Lower lobe of right lung (tissue), 2 donors: Measurements from ENCODE around the gene DISP2. TPM values are rescaled to one million over a fixed set of nuclear protein-coding genes. Genes with fewer than 3 reads are reported as not detected.

Experiments used
- ATAC-seq, 2 donors: fragments of 200-7000 bp; cut with Tn5 transposase; one replicate each; pipeline ENCODE4 v1.9.1; 2020 to 2022; ENCODE audit warnings: mild to moderate bottlenecking in 2 of 2, moderate library complexity in 2 of 2
- DNase-seq: peaks from one replicate; pipeline ENCODE4 v3.0.0-alpha.2; 2020
- H3K27ac ChIP-seq: fragments of 200-600 bp; one replicate; pipeline ENCODE4 v1.8.0; 2022
- H3K27me3 ChIP-seq: fragments of 200-600 bp; one replicate; pipeline ENCODE4 v1.8.0; 2022; ENCODE audit warnings: low read depth
- H3K36me3 ChIP-seq: fragments of 200-600 bp; one replicate; pipeline ENCODE4 v1.8.0; 2022; ENCODE audit warnings: mild to moderate bottlenecking
- H3K4me1 ChIP-seq: fragments of 200-600 bp; one replicate; pipeline ENCODE4 v1.8.0; 2022
- H3K4me3 ChIP-seq: fragments of 200-600 bp; one replicate; pipeline ENCODE4 v1.8.0; 2022; ENCODE audit warnings: mild to moderate bottlenecking
- H3K9me3 ChIP-seq: fragments of 200-600 bp; one replicate; pipeline ENCODE4 v1.8.0; 2022
- CTCF ChIP-seq: fragments of 200-600 bp; IDR thresholded peaks from one replicate; pipeline ENCODE4 v1.8.0; 2022; ENCODE audit warnings: antibody characterized with exemption, mild to moderate bottlenecking
- intact Hi-C: fragments of 100-400 bp; cut with DNase I; formaldehyde crosslinking; loops from one replicate; pipeline ENCODE4 v1.11.0; 2022
- total RNA-seq: library from RNA; stranded (reverse); fragmentation: NEBNext Ultra II Directional; extraction: Animal tissue kit (Norgen Biotek cat#: 25700); gene quantifications from one replicate; pipeline ENCODE4 v1.2.1, GENCODE V29; 2021
- donor health status: DM: no; HTN: yes; CAD: no; lungs with severe emphysema.

The DISP2 gene
- total RNA-seq, 1 donor from 2014 or later, result 4.3 TPM

- ATAC-seq, result peak; percentile 93 to 97
- H3K27me3 ChIP-seq, result no peaks in the 10 kb centered on the region
- no peak overlapping the region for H3K4me3 ChIP-seq
Observed at GRCh38 chr15:40421246-40422157, 63.5 kb downstream of the DISP2 start.

GRCh38 chr15:40424483-40425115 is 66.6 kb downstream of the DISP2 start:
- TF ChIP-seq CTCF, result no peak
- DNase-seq (no peak), ATAC-seq (no peak)
- H3K27ac ChIP-seq, result no peak overlapping the region
- H3K4me1 ChIP-seq, result peaks cover 24% of the 10 kb centered on the region
- intact Hi-C loops, result no loop called here
- no peaks in the 10 kb centered on the region for H3K27me3 ChIP-seq
- no peak overlapping the region for H3K4me3 ChIP-seq
- no peaks in the 10 kb centered on the region for H3K36me3 ChIP-seq
- H3K9me3 ChIP-seq, result no peaks in the 10 kb centered on the region

More at GRCh38 chr15:40421246-40422157, 63.5 kb downstream of the DISP2 start:
- intact Hi-C loops, result no loop called here
- H3K9me3 ChIP-seq, result no peaks in the 10 kb centered on the region
- peaks cover 24% of the 10 kb centered on the region for H3K4me1 ChIP-seq
- peaks cover 20% of the 10 kb centered on the region for H3K36me3 ChIP-seq
- no peak overlapping the region for H3K27ac ChIP-seq
- DNase-seq, result peak; percentile 89
- TF ChIP-seq CTCF, result peak; percentile 96

- H3K4me3 ChIP-seq, result no peak overlapping the region
- peaks cover 15% of the 10 kb centered on the region for H3K4me1 ChIP-seq
- TF ChIP-seq CTCF, result no peak
- H3K9me3 ChIP-seq, result no peaks in the 10 kb centered on the region
- H3K27ac ChIP-seq, result no peak overlapping the region
- ATAC-seq (no peak), DNase-seq (no peak)
- H3K36me3 ChIP-seq, result no peaks in the 10 kb centered on the region
- intact Hi-C loops, result no loop called here
- no peaks in the 10 kb centered on the region for H3K27me3 ChIP-seq
Observed at GRCh38 chr15:40425681-40426080, 67.7 kb downstream of the DISP2 start.

GRCh38 chr15:40427188-40427587 is 69.2 kb downstream of the DISP2 start:
- ATAC-seq, result no peak
- TF ChIP-seq CTCF, result no peak
- no peaks in the 10 kb centered on the region for H3K4me1 ChIP-seq
- no peak overlapping the region for H3K4me3 ChIP-seq
- no peaks in the 10 kb centered on the region for H3K36me3 ChIP-seq
- H3K9me3 ChIP-seq, result no peaks in the 10 kb centered on the region
- intact Hi-C loops, result no loop called here
- no peak overlapping the region for H3K27ac ChIP-seq
- DNase-seq, result no peak
- no peaks in the 10 kb centered on the region for H3K27me3 ChIP-seq

- no peaks in the 10 kb centered on the region for H3K9me3 ChIP-seq
- no peak overlapping the region for H3K4me3 ChIP-seq
- ATAC-seq, result peak in 1 of 2 donors; percentile 80
- intact Hi-C loops, result no loop called here
- H3K27me3 ChIP-seq, result no peaks in the 10 kb centered on the region
- no peaks in the 10 kb centered on the region for H3K4me1 ChIP-seq
- H3K36me3 ChIP-seq, result no peaks in the 10 kb centered on the region
- TF ChIP-seq CTCF, result no peak
- H3K27ac ChIP-seq, result no peak overlapping the region
- peak; percentile 54 for DNase-seq
Observed at GRCh38 chr15:40428185-40428584, 70.2 kb downstream of the DISP2 start.

Other genes starting within 250 kb of the DISP2 start
- 17.2 TPM for gene BMF, start 249.3 kb upstream of the DISP2 start, total RNA-seq
- gene BUB1B, start 197.2 kb upstream of the DISP2 start, total RNA-seq, result 1.4 TPM
- gene PAK6, start 119.2 kb upstream of the DISP2 start, total RNA-seq, result 5.6 TPM
- gene ANKRD63, start 75.2 kb upstream of the DISP2 start, total RNA-seq, result not detected
- gene PLCB2, start 50.3 kb upstream of the DISP2 start, total RNA-seq, result 105 TPM
- gene INAFM2, start 34.5 kb upstream of the DISP2 start, total RNA-seq, result 33.8 TPM
- gene CCDC9B, start 17.3 kb upstream of the DISP2 start, total RNA-seq, result 71.4 TPM
- not detected for gene PHGR1, start 7.2 kb upstream of the DISP2 start, total RNA-seq
- gene KNSTRN, start 24.5 kb downstream of the DISP2 start, total RNA-seq, result 20.1 TPM
- 93.5 TPM for gene IVD, start 47.6 kb downstream of the DISP2 start, total RNA-seq
- gene BAHD1, start 82.7 kb downstream of the DISP2 start, total RNA-seq, result 23.9 TPM
- gene CHST14, start 112.8 kb downstream of the DISP2 start, total RNA-seq, result 15.9 TPM
- gene CCDC32, start 206.8 kb downstream of the DISP2 start, total RNA-seq, result 24.8 TPM
- gene RPUSD2, start 211.1 kb downstream of the DISP2 start, total RNA-seq, result 5.3 TPM
- gene KNL1, start 236.0 kb downstream of the DISP2 start, total RNA-seq, result 1.5 TPM